HuH-7.5 (cell line): ENCODE data around the gene NDST1.
A peak's percentile ranks its signal among the peaks of the same experiment; 100 is the strongest.
"Not testable (repeated sequence)": the region's sequence is repeated elsewhere in the genome, so short reads cannot be mapped to it uniquely, and the experiment has no call there.

Experiments
- DNase-seq: peaks from one replicate; pipeline ENCODE4 v3.0.0; 2011; ENCODE audit warnings: low spot score

The NDST1 gene

DNA sequence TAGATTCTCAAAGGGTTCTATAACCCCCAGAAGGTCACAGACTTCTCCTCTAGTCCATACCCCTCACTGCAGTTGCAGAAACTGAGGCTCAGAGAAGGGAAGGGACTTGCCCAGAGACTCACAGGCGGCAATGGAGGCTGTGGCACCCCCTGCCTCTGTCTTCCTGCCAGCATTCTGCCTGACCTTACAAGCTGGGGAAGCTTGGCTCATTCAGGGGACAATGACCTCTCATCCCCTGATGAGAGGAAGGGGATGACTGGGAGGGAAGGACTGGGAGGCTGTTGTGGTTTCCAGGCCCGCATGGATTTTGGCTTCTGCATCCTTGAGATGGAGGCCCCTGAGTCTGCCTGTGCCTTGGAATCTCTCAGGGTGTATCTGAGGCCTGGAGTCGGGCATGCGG is 897 bp downstream of the NDST1 start:
- DNase-seq = no peak

DNA sequence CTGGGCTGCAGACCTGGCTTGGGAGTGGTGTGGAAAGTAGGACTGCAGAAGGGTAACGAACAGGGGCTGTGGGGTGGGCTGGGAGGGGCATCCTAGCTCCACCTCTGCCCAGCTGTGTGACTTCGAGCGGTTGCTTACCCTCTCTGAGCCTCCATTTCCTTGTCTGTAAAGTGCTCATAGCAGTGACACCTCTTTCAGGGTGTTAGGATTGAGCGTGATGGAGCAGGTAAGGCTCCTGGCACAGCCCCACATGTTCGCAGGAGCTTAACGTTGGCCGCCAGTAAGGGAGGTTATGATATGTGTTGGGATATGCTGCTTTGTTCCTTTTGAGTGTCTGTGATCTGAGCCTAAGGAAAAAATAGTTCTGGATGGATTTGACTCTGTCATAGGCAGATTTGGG is 2.1 kb downstream of the NDST1 start:
- DNase-seq = no peak

DNA sequence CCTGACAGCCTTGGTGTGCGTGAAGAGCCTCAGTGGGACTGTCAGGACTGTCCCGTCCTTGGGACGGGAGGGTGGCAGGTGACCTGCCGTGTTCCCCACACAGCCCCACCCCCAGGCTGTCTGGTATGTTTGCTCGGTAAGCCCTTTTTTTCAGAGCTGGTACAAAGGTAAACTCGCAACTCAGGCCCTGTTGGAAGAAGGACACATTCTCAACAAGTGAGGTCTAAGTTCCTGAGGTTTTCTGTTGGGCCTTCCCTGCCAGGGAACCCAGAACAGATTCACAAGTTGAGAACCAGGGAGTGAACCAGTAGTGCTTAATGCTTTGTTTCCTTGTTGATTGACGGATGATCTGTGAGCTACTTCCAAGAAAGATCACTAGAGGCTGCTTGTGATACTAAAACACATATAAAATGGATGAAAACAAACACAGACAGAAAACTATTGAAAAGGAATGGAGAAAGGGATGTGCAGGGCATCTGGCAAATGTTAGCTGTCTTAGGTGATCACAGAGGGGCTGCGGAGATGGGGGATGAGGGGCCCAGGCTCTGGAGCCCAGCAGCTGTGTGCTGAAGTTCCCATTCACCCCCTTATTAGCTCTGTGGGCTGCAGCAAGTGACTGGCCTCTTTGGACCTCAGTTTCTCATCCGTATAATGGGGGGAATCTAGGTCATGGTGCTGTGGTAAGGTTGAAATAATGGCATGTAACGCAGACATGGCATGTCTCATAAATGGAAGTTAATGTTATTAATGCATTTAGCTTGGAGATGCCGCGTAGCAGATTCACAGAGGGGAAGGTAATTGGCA is 2.7 kb downstream of the NDST1 start:
- peak; percentile 61 for DNase-seq

DNA sequence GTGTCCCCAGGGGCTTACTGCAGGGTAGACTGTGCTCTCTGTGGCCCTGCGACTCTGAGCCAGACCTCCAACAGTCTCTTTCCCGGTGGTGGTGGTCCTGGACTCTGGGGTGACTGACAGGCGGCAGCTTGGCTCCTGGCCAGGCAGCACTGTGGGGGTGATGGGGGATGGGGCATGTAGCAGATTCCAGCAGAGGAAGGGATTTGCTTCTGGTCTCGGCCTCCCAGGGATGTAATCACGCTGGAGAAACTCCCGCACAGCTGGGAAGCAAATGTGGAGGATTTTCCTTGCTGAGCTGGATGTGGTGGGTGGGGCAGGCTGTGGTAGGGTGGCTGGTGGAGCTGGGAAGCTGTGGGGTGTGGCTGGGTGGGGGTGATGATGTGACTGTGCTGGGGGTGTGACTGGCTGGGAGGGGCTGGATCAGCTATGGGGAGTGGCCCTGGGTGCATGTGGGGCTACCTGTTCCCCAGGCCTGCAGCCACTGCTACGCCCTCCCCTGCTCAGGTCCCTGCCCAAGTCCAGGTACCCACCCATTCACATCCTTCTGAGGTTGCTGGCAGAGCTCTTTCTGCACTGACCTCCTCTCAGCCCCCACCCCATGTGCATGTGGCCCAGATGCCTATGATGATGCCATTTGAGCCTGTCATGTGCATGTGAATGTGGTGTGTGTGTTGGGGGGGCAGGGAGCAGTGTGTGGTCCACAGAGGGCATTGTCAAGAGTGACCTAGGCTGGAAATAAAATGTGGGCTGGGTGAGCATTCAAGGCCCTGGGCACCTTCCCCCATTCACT is 3.8 kb downstream of the NDST1 start:
- DNase-seq = no peak

DNA sequence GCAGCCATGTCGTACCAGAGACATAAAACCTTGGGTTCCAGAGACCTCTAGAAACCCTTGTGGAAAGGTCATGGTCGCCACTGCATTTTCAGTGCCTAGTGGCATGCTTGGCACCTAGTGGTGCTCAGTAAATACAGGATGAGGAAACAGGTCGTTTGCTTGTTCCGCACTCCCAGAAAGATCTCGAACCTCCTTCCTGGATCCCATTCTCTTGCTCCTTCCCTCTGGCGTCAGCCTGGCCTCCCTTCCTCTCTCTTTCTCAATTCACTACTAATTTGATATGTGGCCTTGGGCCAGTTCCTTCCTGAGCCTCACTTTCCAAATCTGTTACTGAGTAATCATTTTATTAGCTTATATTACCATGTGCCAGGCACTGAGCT is 4.4 kb downstream of the NDST1 start:
- no peak for DNase-seq

DNA sequence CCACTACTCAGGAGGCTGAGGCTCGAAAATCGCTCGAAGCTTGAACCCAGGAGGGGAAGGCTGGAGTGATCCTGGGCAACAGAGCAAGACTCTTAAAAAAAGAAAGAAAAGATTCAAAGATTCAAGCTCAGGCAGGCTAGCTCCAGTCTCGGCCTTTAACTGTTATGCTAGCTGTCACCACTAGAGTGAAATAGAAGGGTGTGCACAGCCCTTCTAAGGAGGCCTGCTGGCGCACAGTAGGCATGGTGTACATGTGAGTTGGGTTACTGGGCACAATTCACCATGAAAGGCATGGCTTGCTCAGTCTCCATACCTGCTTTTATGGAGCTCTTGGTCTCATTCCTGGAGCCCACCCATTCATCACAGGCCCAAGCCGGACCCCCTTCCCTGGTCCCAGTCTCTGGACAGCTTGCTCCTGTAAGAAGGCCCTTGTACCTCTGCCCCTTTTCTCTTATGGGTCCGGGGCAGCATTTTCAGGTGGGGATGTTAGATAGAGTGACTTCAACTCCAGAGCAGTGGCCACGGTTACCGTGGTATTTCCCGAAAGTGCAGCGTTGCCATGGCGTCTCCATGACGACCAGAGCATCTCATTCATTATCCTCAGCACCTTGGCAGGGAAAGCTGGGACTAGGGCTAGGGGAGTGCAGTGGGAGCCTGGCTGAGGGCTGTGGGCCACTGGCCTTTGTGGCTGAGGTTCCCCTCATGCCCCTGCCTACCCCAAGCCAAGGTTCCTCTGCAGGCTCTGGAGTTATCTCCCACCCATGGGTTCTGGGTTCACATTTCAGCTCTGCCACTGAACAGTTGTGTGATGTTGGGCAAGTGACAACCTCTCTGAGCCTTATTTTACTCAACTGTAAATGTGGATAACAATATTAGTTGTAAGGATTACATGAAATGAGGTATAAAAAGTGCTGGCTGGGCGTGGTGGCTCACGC is 5.7 kb downstream of the NDST1 start:
- no peak for DNase-seq

DNA sequence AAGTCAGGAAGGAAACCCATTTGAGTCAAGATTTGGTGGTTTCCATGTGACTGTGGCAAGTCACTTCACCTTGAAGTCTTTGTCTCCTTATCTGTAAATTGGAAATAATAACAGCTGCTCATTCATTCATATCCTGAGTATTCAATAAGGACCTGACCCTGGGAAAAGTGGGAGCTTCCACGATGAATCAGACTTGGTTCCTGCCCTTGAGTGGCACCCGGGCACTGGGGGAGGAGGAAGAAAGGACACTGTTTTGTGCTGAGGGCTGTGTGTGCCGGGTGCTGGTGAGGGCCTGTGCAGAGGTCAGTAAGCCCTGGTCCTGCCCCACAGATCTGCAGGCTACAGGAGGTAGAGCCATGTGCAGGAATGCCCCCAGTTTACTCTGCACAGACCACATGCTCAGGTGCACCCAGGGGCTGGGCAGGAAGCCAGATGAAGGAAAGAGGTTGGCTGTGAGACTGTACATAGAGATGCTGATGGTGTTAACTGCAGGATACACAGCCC is 6.8 kb downstream of the NDST1 start:
- DNase-seq = no peak

DNA sequence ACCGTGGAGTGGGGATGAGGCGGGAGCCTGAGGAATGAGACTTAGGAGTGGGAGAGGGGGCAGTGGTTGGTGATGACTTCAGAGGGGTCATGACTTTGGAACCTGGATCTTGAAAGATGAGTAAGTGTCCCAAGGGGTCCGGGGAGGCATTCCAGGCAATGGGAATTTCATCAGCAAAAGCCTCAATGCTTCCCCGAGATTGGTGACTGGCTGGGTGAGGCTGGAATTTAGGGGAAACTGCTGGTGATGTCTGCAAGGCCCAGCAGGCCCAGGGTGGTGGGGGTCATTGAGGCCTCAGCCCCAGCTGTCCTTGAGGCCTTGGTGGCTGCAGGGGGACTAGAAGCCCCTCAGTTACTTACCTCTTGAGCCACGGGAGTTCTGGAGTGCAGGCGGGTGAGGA is 7.5 kb downstream of the NDST1 start:
- DNase-seq = no peak

DNA sequence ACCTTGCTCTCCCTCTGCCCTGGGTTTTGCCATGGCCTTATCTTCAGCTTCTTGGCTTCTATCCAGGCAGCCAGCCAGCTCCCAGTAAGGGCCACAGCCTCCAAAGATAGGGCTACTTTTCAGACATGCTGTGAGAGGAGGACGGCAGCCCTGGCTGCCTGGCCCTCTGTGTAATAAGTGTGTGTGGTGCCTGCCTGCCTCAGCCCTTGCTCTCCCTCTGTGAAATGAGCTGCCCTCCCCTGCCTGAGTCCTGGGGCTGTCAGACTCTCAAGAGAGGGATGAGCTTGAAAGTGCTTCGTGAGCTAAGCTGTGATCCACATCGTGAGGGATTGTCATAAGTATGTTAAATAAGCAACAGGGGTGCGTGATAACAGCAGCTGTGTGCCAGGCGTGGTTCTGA is 8.1 kb downstream of the NDST1 start:
- DNase-seq = no peak

DNA sequence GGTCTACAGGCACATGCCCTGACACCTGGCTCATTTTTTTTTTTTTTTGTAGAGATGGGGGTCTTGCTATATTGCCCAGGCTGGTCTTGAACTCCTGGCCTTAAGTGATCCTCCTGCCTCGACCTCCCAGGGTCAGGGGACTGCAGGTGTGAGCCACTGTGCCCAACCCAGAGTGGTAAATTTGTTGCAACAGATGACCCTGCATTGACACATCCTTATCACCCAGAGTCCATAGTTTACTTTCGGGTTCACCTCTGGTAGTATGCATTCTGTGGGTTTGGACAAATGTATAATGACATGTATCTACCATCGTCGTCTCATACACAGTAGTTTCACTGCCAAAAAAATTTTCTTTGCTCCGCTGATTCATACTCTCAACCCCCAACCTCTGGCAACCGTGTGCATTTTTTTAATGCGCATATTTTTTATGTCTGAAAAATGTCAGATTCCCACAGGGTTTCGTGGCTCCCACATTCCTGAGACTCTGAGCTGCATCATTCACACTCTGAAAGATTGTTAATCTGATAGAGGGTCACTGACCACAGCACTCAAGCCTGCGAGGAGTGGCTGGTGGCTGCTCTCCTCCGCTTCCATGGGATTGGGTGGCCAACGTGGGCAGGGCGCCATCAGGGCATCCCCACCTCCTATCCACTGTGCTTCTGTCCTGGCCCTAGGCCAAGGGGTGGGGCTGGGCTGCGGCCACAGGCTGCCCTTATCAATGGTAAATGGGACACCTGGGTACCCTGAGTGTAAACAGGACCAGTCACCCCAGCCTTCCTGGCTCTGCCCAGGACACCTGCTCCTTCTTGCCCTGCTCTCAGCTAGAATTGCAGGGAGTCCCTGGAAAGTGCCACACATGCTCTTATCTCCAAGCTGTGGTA is 9.6 kb downstream of the NDST1 start:
- DNase-seq = peak; percentile 68

DNA sequence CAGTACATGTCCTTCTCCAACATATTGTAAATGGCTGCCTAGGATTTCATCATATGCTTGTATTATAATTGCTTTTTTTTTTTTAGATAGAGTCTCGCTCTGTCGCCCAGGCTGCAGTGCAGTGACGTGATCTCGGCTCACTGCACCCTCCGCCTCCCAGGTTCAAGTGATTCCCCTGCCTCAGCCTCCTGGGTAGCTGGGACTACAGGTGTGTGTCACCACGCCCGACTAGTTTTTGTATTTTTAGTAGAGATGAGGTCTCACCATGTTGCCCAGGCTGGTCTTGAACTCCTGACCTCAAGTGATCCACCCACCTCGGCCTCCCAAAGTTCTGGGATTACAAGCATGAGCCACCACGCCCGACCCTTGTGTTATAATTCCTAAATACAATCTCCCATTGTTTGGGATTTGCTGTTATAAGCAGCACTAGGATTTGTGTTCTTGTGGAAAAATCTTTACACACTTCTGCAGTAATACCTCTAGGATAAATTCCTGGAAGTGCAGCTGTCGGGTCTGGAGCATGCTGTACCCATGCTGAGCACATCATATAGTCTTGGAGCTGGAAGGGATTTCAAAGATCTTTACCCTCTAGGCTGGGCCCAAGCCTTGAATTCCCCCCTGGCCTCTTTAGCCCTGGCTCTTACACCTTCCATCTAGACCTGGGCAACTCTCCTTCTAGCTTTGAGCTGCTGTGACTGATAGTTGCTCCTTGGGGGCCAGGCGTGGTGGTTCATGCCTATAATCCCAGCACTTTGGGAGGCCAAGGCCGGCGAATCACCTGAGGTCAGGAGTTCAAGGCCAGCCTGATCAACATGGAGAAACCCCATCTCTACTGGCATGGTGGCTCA is 11.0 kb downstream of the NDST1 start:
- DNase-seq = not testable (repeated sequence)

DNA sequence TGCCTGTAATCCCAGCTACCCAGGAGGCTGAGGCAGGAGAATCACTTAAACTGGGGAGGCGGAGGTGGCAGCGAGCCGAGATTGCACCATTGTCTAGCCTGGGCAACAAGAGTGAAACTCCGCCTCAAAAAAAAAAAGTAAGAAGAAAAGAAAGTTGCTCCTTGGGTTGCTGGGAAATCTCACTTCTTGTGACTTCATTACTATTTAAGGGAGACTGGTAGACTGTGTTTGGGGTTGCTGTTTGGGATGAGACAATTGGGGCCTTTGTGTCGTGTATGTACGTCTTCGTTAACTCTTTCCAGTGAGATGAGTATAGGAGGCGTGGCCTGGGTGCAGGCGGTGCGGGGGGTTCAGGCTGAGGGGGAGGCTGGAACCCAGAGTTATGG is 11.6 kb downstream of the NDST1 start:
- no peak for DNase-seq

DNA sequence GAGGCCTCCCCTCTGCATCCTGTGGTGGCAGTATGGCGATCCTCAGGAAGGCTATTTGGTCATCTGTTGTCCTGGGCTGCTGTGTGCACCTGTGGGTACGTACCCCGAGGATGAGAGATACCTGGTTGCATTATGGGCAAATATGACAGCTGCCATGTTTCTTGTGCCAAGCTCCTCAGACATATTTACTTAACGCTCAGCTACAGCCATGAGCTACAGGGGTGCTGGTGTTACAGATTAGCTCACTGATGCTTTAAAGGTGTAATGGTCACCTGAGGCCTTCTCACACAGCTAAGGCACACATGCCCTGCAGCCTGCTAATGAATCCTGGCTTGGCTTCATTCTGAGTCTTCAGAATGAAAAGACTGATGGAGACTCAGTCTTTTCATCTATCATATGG is 12.0 kb downstream of the NDST1 start:
- DNase-seq = no peak

DNA sequence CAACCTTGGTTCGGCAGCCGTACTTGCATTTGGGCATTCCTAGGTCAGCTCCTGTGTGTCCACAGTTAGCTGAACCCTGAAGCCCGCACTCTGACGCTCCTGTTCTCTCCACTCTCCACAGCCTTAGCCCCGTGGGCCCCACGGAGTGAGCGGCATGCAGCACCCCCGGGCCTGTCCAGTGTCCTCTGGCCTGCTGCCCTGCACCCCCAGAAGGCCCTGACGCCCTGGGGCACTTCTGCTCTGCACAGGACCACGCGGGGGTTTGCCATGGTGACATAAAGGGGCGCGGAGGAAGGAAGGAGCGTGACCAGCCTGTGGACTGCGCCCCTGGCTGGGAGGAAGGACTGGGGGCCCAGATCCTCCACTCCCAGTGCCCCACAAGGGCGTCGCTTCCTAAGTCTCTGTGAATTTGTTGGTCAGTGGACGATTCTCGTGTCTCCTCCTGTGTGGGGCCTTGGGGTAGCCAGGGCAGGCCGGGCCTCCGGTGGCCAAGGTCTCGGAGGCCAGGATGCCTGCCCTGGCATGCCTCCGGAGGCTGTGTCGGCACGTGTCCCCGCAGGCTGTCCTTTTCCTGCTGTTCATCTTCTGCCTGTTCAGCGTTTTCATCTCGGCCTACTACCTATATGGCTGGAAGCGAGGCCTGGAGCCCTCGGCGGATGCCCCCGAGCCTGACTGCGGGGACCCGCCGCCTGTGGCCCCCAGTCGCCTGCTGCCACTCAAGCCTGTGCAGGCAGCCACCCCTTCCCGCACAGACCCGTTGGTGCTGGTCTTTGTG is 13.0 kb downstream of the NDST1 start:
- no peak for DNase-seq

DNA sequence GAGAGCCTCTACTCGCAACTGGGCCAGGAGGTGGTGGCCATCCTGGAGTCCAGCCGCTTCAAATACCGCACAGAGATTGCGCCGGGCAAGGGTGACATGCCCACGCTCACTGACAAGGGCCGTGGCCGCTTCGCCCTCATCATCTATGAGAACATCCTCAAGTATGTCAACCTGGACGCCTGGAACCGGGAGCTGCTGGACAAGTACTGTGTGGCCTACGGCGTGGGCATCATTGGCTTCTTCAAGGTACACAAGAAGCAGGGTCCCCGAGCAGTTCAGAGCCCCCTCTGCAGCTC is 13.5 kb downstream of the NDST1 start:
- no peak for DNase-seq

DNA sequence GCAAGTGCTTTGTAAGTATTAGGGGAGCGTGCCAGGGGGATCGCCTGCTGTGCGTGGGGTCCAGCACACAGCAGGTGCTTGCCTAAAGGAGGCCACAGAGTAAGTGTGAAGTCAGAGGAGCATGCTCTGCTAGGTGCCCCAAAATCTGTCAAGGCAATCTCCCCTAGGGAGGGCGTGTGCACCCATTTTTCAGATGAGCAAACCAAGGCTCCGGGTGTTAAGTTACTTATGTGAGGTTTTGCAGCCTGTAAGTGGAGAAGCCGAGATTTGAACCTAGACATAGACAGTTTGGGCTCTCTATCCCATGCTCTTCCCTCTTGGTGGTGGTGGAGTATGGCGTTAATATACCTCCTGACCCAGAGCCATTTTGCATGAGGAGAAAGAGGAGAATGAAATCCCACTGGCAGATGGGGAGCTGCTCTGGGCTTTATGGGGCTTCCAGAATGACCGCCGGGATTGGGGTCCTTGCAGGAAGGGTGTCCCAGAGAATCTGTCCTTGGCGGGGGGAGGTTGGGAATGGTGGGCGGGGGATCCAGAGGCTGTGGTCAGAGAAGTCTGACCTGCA is 14.1 kb downstream of the NDST1 start:
- DNase-seq = no peak

DNA sequence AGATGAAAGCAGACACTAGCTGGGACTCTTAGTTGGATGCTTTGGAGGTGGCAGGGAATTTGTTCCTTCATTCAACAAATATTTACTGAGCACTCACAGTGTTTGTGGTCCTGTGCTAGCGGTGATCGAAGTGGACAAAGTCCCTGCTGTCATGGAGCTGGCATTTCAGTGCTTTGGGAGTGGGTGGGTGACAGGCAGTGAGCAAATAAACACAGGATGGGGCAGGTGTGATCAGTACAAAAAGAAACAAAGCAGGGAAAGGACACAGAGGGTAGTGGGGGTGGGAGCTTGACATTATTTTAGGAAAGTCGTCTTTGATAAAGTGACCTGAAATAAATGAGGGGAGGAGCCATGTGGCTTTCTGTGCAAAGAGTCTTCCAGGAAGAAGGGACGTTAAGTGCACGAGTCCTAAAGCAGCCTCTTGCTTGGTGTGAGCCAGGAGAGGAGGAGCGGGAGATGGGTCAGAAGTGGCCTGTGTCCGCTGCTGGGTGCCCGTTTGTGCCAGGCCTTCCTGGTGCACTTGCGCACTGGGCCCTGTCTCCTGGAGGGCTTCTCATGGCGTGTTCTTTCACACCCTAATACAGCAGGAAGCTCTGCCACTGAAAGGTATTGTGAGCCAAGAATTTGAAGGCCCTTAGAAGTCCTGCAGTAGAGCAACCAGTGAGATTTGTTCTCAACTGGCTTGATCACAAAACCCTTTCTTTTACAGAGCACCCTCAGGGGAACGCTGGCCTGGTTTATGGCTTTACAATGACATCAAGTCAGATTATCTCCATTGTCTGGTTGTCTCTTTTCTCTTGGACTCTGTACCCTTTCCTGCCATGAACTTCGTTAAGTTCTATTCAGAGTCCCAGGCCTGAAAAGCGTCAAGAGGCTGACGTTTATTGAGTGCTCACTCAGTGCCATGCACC is 14.8 kb downstream of the NDST1 start:
- DNase-seq = peak; percentile 83
